Amniotic stem cell (primary cell): ENCODE measurements around the gene STARD3NL.
A peak's percentile ranks its signal among the peaks of the same experiment; 100 is the strongest.
"Not testable (repeated sequence)": the region's sequence is repeated elsewhere in the genome, so short reads cannot be mapped to it uniquely, and the experiment has no call there.

Source experiments
- DNase-seq: peaks from one replicate; lab custom pipeline; 2025; lab: John Stamatoyannopoulos, UW

The STARD3NL gene, protein sequence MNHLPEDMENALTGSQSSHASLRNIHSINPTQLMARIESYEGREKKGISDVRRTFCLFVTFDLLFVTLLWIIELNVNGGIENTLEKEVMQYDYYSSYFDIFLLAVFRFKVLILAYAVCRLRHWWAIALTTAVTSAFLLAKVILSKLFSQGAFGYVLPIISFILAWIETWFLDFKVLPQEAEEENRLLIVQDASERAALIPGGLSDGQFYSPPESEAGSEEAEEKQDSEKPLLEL

GRCh38 chr7:38178004-38178694 lies at the start of gene STARD3NL:
Gene STARD3NL (plus strand): TSS chr7:38178245. CDS start chr7:38207505, 29,260 bp downstream.
- peak; percentile 99 for DNase-seq

DNA sequence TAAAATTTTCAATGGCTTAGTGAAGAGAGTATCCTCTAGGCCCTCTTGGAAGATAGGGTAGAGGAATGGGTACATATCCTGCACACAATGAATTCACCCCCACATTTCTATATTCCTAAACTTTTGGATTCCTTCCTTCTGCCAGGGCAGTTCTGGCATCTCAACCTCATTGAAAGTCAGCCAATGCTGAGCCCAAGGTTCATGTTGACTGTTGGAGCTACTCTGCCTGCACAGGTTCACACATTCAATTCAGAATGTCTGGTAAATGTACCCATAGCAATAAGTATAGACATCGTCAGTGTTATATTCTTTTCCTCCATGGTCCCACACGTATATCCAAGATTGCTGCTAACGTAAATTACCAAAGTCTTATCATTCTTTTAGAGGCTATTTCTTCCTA lies 48.9 kb upstream of the STARD3NL start:
- no peak for DNase-seq

DNA sequence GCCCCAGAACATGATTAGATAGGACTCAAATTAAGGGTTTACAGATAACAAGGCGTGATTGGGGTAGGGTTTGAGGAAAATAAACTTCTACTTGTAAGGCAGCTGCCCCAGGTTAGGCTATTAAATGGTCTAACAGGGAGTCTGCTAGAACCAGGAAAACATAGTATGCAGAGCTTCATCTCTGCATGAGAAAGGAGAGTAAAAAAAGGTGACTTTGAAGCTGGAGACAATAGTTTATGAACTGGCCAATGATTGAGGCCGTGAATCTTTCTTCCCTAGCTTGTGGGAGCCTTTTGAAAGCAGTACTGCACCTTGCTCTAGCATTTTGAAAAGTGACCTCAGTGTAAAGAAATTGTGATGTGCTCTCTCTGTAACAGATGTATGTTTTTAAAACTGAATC lies 48.5 kb upstream of the STARD3NL start:
- no peak for DNase-seq

GRCh38 chr7:38138171-38138570 lies 39.9 kb upstream of the STARD3NL start:
- DNase-seq, result no peak

GRCh38 chr7:38141187-38141586 lies 36.9 kb upstream of the STARD3NL start:
- DNase-seq, result no peak

DNA sequence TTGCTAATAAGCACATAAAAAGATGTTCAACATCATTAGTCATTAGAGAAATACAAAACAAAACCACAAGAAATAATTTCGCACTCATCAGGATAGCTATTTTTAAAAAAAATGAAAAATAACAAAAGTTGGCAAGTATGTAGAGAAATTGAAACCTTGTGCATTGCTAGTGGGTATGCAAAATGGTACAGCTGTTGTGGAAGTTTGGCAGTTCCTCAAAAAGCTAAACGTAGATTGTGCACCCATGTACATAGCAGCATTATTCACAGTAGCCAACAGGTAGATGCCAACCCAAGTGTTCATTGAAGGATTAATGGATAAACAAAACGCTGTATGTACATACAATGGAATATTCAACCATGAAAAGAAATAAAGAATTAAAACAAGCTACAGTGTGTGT lies 35.3 kb upstream of the STARD3NL start:
- DNase-seq, result no peak

GRCh38 chr7:38147005-38147404 lies 31.0 kb upstream of the STARD3NL start:
- no peak for DNase-seq

DNA sequence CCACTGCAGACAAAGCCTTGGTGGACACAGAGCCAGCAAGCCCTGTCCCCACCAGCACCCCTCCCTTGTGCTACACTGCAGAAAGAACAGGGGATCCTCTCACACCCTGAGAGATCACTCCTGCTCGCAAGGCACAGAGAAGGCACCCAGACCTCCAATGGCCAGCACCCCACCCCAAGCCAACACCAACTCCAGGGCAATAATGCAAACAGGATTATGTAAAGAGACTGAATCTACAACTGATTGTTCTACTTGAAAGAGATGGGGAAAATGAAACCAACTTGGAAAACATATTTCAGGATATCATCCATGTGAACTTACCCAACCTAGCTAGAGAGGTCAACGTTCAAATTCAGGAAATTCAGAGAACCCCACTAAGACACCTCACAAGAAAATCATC lies 26.5 kb upstream of the STARD3NL start:
- DNase-seq, result no peak

DNA sequence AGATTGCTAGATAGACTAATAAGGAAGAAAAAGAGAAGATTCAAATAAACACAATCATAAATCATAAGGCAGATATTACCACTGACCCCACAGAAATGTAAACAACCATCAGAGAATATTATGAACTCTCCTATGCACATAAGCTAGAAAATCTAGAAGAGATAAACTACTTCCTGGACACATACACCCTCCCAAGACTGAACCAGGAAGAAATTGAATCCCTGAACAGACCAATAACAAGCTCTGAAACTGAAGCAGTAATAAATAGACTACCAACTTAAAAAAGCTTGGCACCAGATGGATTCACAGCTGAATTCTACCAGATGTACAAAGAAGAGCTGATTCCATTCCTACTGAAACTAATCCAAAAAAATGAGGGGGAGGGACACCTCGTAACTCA lies 24.5 kb upstream of the STARD3NL start:
- DNase-seq, result no peak

DNA sequence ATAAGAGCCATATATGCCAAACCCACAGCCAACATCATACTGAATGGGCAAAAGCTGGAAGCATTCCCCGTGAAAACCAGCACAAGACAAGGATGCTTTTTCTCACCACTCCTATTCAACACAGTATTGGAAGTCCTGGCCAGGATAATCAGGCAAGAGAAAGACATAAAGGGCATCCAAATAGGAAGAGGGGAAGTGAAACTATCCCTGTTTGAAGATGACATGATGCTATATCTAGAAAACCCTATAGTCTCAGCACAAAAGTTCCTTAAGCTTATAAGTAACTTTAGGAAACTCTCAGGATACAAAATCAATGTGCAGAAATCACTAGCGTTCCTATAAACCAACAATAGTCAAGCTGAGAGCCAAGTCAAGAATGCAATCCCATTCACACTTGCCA lies 23.8 kb upstream of the STARD3NL start:
- DNase-seq, result no peak

- DNase-seq, result no peak
These were observed 18.0 kb upstream of the STARD3NL start for GRCh38 chr7:38160003-38160571.

DNA sequence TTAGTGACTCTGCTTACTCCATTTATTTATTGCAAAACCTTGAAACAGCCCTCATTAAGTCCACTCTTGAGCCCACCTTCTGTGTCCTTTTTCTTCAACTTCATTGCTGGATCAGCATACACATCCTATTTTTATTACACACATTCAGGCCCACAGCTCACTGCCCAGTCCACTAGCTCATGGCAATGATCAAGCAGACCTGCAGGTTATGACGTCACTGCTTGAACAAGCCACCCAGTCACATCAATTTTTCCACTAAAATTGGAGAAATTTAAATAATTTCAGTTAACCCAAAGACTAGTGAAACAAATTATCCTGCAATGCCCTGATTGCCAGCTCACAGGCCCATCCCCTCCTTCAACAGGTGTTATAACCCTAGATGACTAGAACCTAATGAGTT lies 16.0 kb upstream of the STARD3NL start:
- DNase-seq, result no peak

GRCh38 chr7:38163671-38164070 lies 14.4 kb upstream of the STARD3NL start:
- no peak for DNase-seq

DNA sequence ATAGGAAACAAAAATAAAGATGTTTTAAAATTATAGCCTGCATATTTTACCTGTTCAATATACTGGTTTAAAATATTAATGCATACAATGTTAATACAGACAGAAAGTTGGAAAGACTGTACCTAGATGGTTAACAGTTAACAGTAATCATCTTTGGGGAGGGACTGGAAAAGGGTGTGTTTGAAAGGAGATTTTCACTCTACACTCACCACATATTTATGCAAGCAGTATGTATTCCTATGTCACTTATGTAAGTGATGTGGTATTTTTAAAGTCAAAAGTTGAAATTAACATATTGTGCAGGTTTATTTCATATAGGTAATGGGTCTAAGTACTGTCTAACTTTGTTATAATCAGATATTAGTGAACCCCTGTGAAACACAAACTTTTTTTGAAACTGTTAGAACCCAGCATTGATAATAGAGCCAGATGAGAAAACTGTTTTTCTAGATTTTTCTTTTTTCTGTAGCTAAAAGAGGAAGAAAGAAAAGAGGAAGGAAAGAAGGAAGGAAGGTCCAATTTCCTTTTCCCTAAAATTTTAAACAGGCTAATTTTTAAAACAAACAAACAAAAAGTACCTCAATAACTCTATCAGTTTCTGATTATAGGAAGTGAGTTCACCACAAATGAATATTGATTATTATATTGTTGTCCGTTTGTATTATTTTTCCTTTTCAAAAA lies 9.0 kb upstream of the STARD3NL start:
- no peak for DNase-seq

GRCh38 chr7:38169847-38170246 lies 8.2 kb upstream of the STARD3NL start:
- DNase-seq, result no peak

DNA sequence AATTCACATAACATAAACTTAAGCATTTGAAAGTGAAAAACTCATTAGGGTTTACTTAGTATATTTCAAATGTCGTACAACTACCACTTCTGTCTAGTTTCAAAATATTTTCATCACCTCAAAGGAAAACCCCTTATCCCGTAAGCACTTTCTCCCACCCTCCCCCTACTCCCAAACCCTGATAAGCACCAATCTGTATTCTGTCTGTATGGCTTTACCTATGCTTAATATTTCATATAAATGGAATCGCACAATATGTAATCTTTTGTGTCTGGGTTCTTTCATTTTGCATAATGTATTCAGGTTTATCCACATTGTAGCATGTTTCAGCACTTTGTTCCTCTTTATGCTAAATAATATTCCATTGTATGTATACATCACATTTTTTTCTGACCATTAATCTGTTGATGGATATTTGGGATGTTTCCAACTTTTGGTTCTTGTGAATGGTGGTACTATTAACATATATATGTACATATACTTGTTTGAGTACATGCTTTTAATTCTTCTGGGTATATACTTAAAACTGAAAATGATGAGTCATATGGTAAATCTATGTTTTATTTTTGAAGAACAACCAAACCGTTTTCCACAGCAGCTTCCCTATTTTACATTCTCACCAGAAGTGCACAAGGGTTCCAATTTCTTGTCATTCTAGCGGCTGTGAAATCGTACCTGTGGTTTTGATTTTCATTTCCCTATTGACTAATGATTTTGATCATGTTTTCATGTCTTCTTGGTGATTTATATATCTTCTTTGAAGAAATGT lies 6.2 kb upstream of the STARD3NL start:
- DNase-seq, result no peak

GRCh38 chr7:38175547-38175946 lies 2.5 kb upstream of the STARD3NL start:
- not testable (repeated sequence) for DNase-seq

DNA sequence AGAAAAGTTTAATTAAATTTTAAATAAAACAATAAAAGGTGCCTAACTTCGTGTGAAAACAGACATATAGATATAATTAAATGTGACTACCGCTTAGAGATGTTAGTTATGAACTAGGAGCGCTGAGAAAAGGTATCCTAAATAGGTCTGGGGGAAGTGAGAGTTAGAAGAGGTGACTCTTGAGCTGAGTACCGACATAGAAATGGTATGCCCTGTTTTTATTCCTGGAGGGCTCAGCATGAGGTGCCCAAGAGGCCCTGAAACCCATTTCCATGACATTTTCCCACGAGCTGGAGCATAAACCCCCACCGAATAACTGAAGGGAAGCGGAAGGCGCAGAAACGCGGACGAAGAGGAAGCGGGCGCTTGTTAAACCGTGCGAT lies 433 bp upstream of the STARD3NL start:
- no peak for DNase-seq

- DNase-seq, result no peak
These were observed 775 bp downstream of the STARD3NL start for GRCh38 chr7:38178695-38179344.

DNA sequence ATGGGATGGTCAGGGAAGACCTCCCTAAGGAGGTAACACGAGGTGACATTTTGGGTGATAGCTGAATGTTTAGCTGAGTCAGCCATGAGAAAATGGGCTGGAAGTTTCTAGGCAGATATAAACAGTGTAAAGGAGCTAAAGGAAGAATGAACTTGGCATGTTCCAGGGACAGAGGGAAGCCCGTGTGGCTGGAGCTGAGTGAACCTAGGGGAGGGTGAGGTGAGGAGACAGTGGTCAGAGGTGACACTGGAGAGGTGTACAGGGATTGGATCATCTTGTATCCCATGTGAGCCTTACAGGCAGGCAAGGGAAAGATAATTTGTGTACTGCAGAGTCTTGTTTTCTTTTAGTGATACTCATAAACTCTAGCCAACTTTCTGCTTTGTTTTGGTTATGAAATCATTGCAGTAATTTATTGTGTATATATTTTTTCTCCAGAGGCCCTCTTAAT lies 1.8 kb downstream of the STARD3NL start:
- no peak for DNase-seq

DNA sequence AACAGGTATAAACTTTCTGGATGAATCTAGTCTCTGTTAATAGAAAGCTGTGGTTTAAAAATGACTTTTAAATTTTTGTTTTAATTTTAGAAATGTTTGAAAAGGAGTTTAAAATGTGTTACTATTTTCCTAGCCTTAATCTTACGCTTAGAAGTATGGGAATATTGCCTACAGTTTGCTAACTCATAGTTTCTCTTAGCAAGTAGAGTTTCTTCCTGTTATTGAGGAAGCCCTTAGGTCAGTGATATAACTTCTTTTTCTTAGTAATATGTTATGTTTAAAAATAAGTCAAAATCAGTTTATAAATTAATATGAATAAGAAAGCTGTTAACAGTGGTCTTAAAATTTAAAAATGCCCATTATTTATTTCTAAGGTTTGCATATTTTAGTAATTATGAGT lies 3.1 kb downstream of the STARD3NL start:
- no peak for DNase-seq

GRCh38 chr7:38182450-38182849 lies 4.4 kb downstream of the STARD3NL start:
- no peak for DNase-seq
